PC-3 (cell line): ENCODE results near the gene CIAO3. TPM values are rescaled to one million over a fixed set of nuclear protein-coding genes. Genes with fewer than 3 reads are reported as not detected.

Experiments used
- ATAC-seq: fragments of 200-7000 bp; cut with Tn5 transposase; 2 replicates; pipeline ENCODE4 v1.9.1; 2020; ENCODE audit warnings: mild to moderate bottlenecking, moderate library complexity
- BruUV-seq: library from RNA; stranded (reverse); fragments of 400-500 nt; replicated peaks from 2 replicates; lab custom pipeline; 2021; lab: Mats Ljungman, UMichigan
- CTCF ChIA-PET: fragments of 300-600 bp; sonication (Branson Sonifier 250); formaldehyde crosslinking; loops from one replicate; lab custom pipeline; 2022; ENCODE audit warnings: antibody characterized with exemption; lab: Charles Lee
- POLR2A ChIA-PET: fragments of 300-600 bp; sonication (Branson Sonifier 250); formaldehyde crosslinking; loops from one replicate; lab custom pipeline; 2022; ENCODE audit warnings: antibody characterized with exemption; ENCODE audit not compliant: unreplicated experiment; lab: Charles Lee
- DNase-seq: peaks from one replicate; pipeline ENCODE4 v3.0.0-alpha.2; 2015
- H2AFZ ChIP-seq: fragments of 300-600 bp; sonication (generic); 2 replicates; pipeline ENCODE4 v1.6.0; 2016; ENCODE audit warnings: antibody characterized with exemption, low read length
- H3F3A ChIP-seq: fragments of 300-600 bp; sonication (generic); one replicate; pipeline ENCODE4 v1.6.0; 2017; ENCODE audit warnings: antibody characterized with exemption, low read length, control low read depth, mild to moderate bottlenecking; ENCODE audit not compliant: unreplicated experiment
- H3K27ac ChIP-seq: fragments of 300-600 bp; sonication (generic); 2 replicates; pipeline ENCODE4 v1.5.1; 2016; ENCODE audit warnings: mild to moderate bottlenecking, low read length
- H3K27me3 ChIP-seq: fragments of 300-600 bp; sonication (generic); 2 replicates; pipeline ENCODE4 v1.6.1; 2016; ENCODE audit warnings: low read length, mixed read lengths
- H3K36me3 ChIP-seq: fragments of 300-600 bp; sonication (generic); 2 replicates; pipeline ENCODE4 v1.6.1; 2016; ENCODE audit warnings: low read depth, mixed run types, low read length, mixed read lengths
- H3K4me1 ChIP-seq: fragments of 300-600 bp; sonication (generic); 2 replicates; pipeline ENCODE4 v1.5.1; 2016; ENCODE audit warnings: low read length; ENCODE audit not compliant: insufficient read depth
- H3K4me2 ChIP-seq: fragments of 300-600 bp; sonication (generic); 2 replicates; pipeline ENCODE4 v1.6.0; 2016; ENCODE audit warnings: low read length
- H3K4me3 ChIP-seq: fragments of 300-600 bp; sonication (generic); 2 replicates; pipeline ENCODE4 v1.5.1; 2016; ENCODE audit warnings: mild to moderate bottlenecking, low read length, mixed read lengths
- H3K79me2 ChIP-seq: fragments of 300-600 bp; sonication (generic); 2 replicates; pipeline ENCODE4 v1.6.1; 2017; ENCODE audit warnings: low read length, mixed read lengths
- H3K9ac ChIP-seq: fragments of 300-600 bp; sonication (generic); 2 replicates; pipeline ENCODE4 v1.6.0; 2016; ENCODE audit warnings: mild to moderate bottlenecking, low read length
- H3K9me2 ChIP-seq: fragments of 300-600 bp; sonication (generic); replicated peaks from 2 replicates; pipeline ENCODE4 v1.6.1; 2016; ENCODE audit warnings: mixed run types, low read length, mixed read lengths
- H3K9me3 ChIP-seq: fragments of 300-600 bp; sonication (generic); 2 replicates; pipeline ENCODE4 v1.6.1; 2016; ENCODE audit warnings: low read length, mixed read lengths
- H4K20me1 ChIP-seq: fragments of 300-600 bp; sonication (generic); 2 replicates; pipeline ENCODE4 v1.6.1; 2016; ENCODE audit warnings: low read length, mixed read lengths
- EZH2 ChIP-seq: fragments of 300-600 bp; sonication (generic); IDR thresholded peaks from one replicate; pipeline ENCODE4 v1.6.1; 2017; ENCODE audit warnings: antibody characterized with exemption, mild to moderate bottlenecking, low read length; ENCODE audit not compliant: unreplicated experiment
- EZH2phosphoT487 ChIP-seq: fragments of 300-600 bp; sonication (generic); IDR thresholded peaks from 2 replicates; pipeline ENCODE4 v1.6.1; 2018; ENCODE audit warnings: mild to moderate bottlenecking, antibody characterized with exemption, low read length, borderline replicate concordance
- intact Hi-C: fragments of 100-400 bp; cut with micrococcal nuclease; formaldehyde crosslinking; loops from 2 replicates; pipeline ENCODE4 v1.9.0; 2023
- microRNA-seq: library from miRNA; unstranded; fragments of <30 nt; microRNA quantifications from one replicate; pipeline ENCODE4 v1.1.0, GENCODE V29; 2020; ENCODE audit not compliant: unreplicated experiment
- total RNA-seq: library from RNA; depleted of rRNA; stranded (reverse); fragments of >200 nt; gene quantifications from 2 replicates; pipeline ENCODE4 v1.2.3, GENCODE V29; 2014; rRNA removed
- TF ChIP-seq, protein P1 (sequence below): fragments of 300-600 bp; sonication (generic); conservative IDR thresholded peaks from 2 replicates; pipeline ENCODE4 v1.5.1; 2017; ENCODE audit warnings: antibody characterized with exemption, low read depth, mild to moderate bottlenecking, low read length

Gene CIAO3
- total RNA-seq, 1 experiment from 2014 or later = 46.1 TPM

GRCh38 chr16:680625-680945, 60.2 kb downstream of the CIAO3 start:
- Histone ChIP-seq H3K36me3 (peaks cover 6% of the 10 kb centered on the region), H3K4me3 (peak overlapping the region; percentile 78), H3K4me2 (peak overlapping the region; percentile 90), H3K9ac (peak overlapping the region; percentile 74), H3K9me2 (no peaks in the 10 kb centered on the region), H3K27ac (0 out of 2 replicates have a peak overlapping the region, but pooled peaks have one; percentile 10), H3F3A (no peaks in the 10 kb centered on the region), H3K9me3 (no peaks in the 10 kb centered on the region), H4K20me1 (peaks cover 10% of the 10 kb centered on the region; the same call in 1 of the 2 replicates), H3K27me3 (no peaks in the 10 kb centered on the region), H3K79me2 (peaks cover 35% of the 10 kb centered on the region), H2AFZ (no peak overlapping the region), H3K4me1 (peaks cover 26% of the 10 kb centered on the region)
- no TSS peak for BruUV-seq
- no peak for TF ChIP-seq EZH2
- no peak for TF ChIP-seq EZH2phosphoT487
- TF ChIP-seq, protein P1, sequence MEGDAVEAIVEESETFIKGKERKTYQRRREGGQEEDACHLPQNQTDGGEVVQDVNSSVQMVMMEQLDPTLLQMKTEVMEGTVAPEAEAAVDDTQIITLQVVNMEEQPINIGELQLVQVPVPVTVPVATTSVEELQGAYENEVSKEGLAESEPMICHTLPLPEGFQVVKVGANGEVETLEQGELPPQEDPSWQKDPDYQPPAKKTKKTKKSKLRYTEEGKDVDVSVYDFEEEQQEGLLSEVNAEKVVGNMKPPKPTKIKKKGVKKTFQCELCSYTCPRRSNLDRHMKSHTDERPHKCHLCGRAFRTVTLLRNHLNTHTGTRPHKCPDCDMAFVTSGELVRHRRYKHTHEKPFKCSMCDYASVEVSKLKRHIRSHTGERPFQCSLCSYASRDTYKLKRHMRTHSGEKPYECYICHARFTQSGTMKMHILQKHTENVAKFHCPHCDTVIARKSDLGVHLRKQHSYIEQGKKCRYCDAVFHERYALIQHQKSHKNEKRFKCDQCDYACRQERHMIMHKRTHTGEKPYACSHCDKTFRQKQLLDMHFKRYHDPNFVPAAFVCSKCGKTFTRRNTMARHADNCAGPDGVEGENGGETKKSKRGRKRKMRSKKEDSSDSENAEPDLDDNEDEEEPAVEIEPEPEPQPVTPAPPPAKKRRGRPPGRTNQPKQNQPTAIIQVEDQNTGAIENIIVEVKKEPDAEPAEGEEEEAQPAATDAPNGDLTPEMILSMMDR = no peak
- intact Hi-C loops = no loop called here
- ATAC-seq (no peak), DNase-seq (no peak)
- CTCF ChIA-PET = no interaction called here
- POLR2A ChIA-PET = no interaction called here

GRCh38 chr16:679814-680624, 60.8 kb downstream of the CIAO3 start, which contains the start of gene STUB1:
TSS of gene STUB1 (plus strand) at chr16:680410. CDS start at chr16:680526, 116 bp downstream.
- Histone ChIP-seq H3F3A (no peaks in the 10 kb centered on the region), H3K4me3 (peak within 1 kb of the TSS; percentile 78), H3K4me2 (peak within 1 kb of the TSS; percentile 90), H4K20me1 (peaks cover 10% of the 10 kb centered on the region; the same call in 1 of the 2 replicates), H3K27ac (peak within 1 kb of the TSS; percentile 59), H3K4me1 (peaks cover 26% of the 10 kb centered on the region), H3K36me3 (peaks cover 6% of the 10 kb centered on the region), H3K9ac (peak within 1 kb of the TSS; percentile 74), H3K79me2 (peaks cover 35% of the 10 kb centered on the region), H3K9me3 (no peaks in the 10 kb centered on the region), H3K9me2 (no peaks in the 10 kb centered on the region), H2AFZ (peak within 1 kb of the TSS; percentile 71), H3K27me3 (no peaks in the 10 kb centered on the region)
- DNase-seq = peak; percentile 72
- ATAC-seq = peak; percentile 23
- intact Hi-C loops = no loop called here
- POLR2A ChIA-PET = no interaction called here
- CTCF ChIA-PET = no interaction called here
- BruUV-seq = no TSS peak
- TF ChIP-seq, protein P1 = no peak
- TF ChIP-seq EZH2phosphoT487 (no peak), EZH2 (no peak)

Small RNA genes within 50 kb of the gene (microRNA-seq; reads per million reads assigned to microRNA genes)
- gene MIR662 = not detected

Other genes starting within 250 kb of the CIAO3 start
- gene CAPN15, start 213.3 kb downstream of the CIAO3 start, total RNA-seq = 60.4 and 78.1 TPM in 2 replicates
- not detected in 2 replicates for gene PRR35, start 180.6 kb downstream of the CIAO3 start, total RNA-seq
- gene NHLRC4, start 174.0 kb downstream of the CIAO3 start, total RNA-seq = 0.44 TPM in 1 of 2 replicates, not detected in the other
- gene PIGQ, start 171.0 kb downstream of the CIAO3 start, total RNA-seq = 36.0 and 43.8 TPM in 2 replicates
- gene RAB40C, start 150.9 kb downstream of the CIAO3 start, total RNA-seq = 19.5 and 27.0 TPM in 2 replicates
- 0.11 and 0.40 TPM in 2 replicates for gene WFIKKN1, start 110.0 kb downstream of the CIAO3 start, total RNA-seq
- gene METTL26, start 104.7 kb downstream of the CIAO3 start, total RNA-seq = 179 and 207 TPM in 2 replicates
- gene MCRIP2, start 99.2 kb downstream of the CIAO3 start, total RNA-seq = 83.5 and 84.6 TPM in 2 replicates
- 44.4 and 72.4 TPM in 2 replicates for gene WDR90, start 91.6 kb downstream of the CIAO3 start, total RNA-seq
- gene RHOT2, start 72.9 kb downstream of the CIAO3 start, total RNA-seq = 93.0 and 100 TPM in 2 replicates
- 1.7 and 3.7 TPM in 2 replicates for gene RHBDL1, start 65.3 kb downstream of the CIAO3 start, total RNA-seq
- gene STUB1, start 60.6 kb downstream of the CIAO3 start, total RNA-seq = 152 and 226 TPM in 2 replicates
- gene JMJD8, start 56.7 kb downstream of the CIAO3 start, total RNA-seq = 81.3 and 90.5 TPM in 2 replicates
- 9.5 and 12.7 TPM in 2 replicates for gene WDR24, start 50.6 kb downstream of the CIAO3 start, total RNA-seq
- 4.3 and 7.5 TPM in 2 replicates for gene FBXL16, start 35.2 kb downstream of the CIAO3 start, total RNA-seq
- gene METRN, start 25.9 kb downstream of the CIAO3 start, total RNA-seq = 314 and 320 TPM in 2 replicates
- 77.3 and 79.0 TPM in 2 replicates for gene ANTKMT, start 19.9 kb downstream of the CIAO3 start, total RNA-seq
- 3.3 and 5.8 TPM in 2 replicates for gene CCDC78, start 14.6 kb downstream of the CIAO3 start, total RNA-seq
- gene HAGHL, start 13.9 kb downstream of the CIAO3 start, total RNA-seq = 16.4 and 19.4 TPM in 2 replicates
- 0.73 and 4.7 TPM in 2 replicates for gene MSLN, start 19.7 kb upstream of the CIAO3 start, total RNA-seq
- gene RPUSD1, start 47.4 kb upstream of the CIAO3 start, total RNA-seq = 72.6 and 93.7 TPM in 2 replicates
- gene CHTF18, start 47.6 kb upstream of the CIAO3 start, total RNA-seq = 79.0 and 107 TPM in 2 replicates
- gene GNG13, start 59.7 kb upstream of the CIAO3 start, total RNA-seq = not detected in 2 replicates
- gene LMF1, start 230.0 kb upstream of the CIAO3 start, total RNA-seq = 12.9 and 13.5 TPM in 2 replicates
- 0.47 and 0.92 TPM in 2 replicates for gene SOX8, start 240.8 kb upstream of the CIAO3 start, total RNA-seq